T-helper 1 cell treated with Interleukin-12 subunit alpha and Interleukin-12 subunit beta and Interleukin-4 antibody, amounts not matched to agents 30 μg/mL and 1 μg/mL, for 36 hours (primary cell): ENCODE results near the gene WDR6.

Experiments used
- H3K27ac Mint-ChIP-seq: one replicate; pipeline ENCODE4 v1.8.0; 2021; ENCODE audit warnings: mild to moderate bottlenecking, mixed read lengths
- H3K27me3 Mint-ChIP-seq: one replicate; pipeline ENCODE4 v1.8.0; 2021; ENCODE audit warnings: low read depth, mixed read lengths
- H3K36me3 Mint-ChIP-seq: one replicate; pipeline ENCODE4 v1.8.0; 2021; ENCODE audit warnings: low read depth, mixed read lengths
- H3K4me1 Mint-ChIP-seq: one replicate; pipeline ENCODE4 v1.8.0; 2021; ENCODE audit warnings: low read depth, mixed read lengths
- H3K4me3 Mint-ChIP-seq: one replicate; pipeline ENCODE4 v1.8.0; 2021; ENCODE audit warnings: mild to moderate bottlenecking, moderate library complexity, mixed read lengths
- H3K9me3 Mint-ChIP-seq: one replicate; pipeline ENCODE4 v1.8.0; 2021; ENCODE audit warnings: mixed read lengths

Gene WDR6

GRCh38 chr3:49016414-49017228 lies 9.4 kb downstream of the WDR6 start:
- Mint-ChIP-seq H3K4me3 (no peak overlapping the region), H3K36me3 (peaks cover 20% of the 10 kb centered on the region), H3K27me3 (no peaks in the 10 kb centered on the region), H3K4me1 (peaks cover 17% of the 10 kb centered on the region), H3K27ac (no peak overlapping the region), H3K9me3 (no peaks in the 10 kb centered on the region)

- peak overlapping the region; percentile 91 for H3K4me3 Mint-ChIP-seq
- no peaks in the 10 kb centered on the region for H3K9me3 Mint-ChIP-seq
- peaks cover 16% of the 10 kb centered on the region for H3K36me3 Mint-ChIP-seq
- peak overlapping the region; percentile 67 for H3K27ac Mint-ChIP-seq
- H3K4me1 Mint-ChIP-seq, result peaks cover 14% of the 10 kb centered on the region
- no peaks in the 10 kb centered on the region for H3K27me3 Mint-ChIP-seq
Observed at GRCh38 chr3:49017229-49017970, 10.2 kb downstream of the WDR6 start.

GRCh38 chr3:49017971-49018706 lies 10.9 kb downstream of the WDR6 start, which contains the start of gene DALRD3:
Gene DALRD3, minus strand, starts transcription at chr3:49018580. Its CDS starts 16 bp downstream, at chr3:49018564.
- peaks cover 19% of the 10 kb centered on the region for H3K4me1 Mint-ChIP-seq
- H3K36me3 Mint-ChIP-seq, result peaks cover 22% of the 10 kb centered on the region
- peak within 1 kb of the TSS; percentile 95 for H3K27ac Mint-ChIP-seq

GRCh38 chr3:49018707-49019006 lies 11.5 kb downstream of the WDR6 start:
- H3K36me3 Mint-ChIP-seq, result peaks cover 24% of the 10 kb centered on the region

More at GRCh38 chr3:49017971-49018706, 10.9 kb downstream of the WDR6 start, which contains the start of gene DALRD3:
- no peaks in the 10 kb centered on the region for H3K9me3 Mint-ChIP-seq
- H3K27me3 Mint-ChIP-seq, result no peaks in the 10 kb centered on the region
- H3K4me3 Mint-ChIP-seq, result peak within 1 kb of the TSS; percentile 91

GRCh38 chr3:49019941-49020329 lies 12.7 kb downstream of the WDR6 start:
- H3K36me3 Mint-ChIP-seq, result peaks cover 29% of the 10 kb centered on the region
- no peaks in the 10 kb centered on the region for H3K9me3 Mint-ChIP-seq
- peak overlapping the region; percentile 95 for H3K27ac Mint-ChIP-seq
- peaks cover 25% of the 10 kb centered on the region for H3K4me1 Mint-ChIP-seq
- H3K27me3 Mint-ChIP-seq, result no peaks in the 10 kb centered on the region
- peak overlapping the region; percentile 91 for H3K4me3 Mint-ChIP-seq

More at GRCh38 chr3:49018707-49019006, 11.5 kb downstream of the WDR6 start:
- Mint-ChIP-seq H3K4me1 (peaks cover 22% of the 10 kb centered on the region), H3K27me3 (no peaks in the 10 kb centered on the region), H3K27ac (peak overlapping the region; percentile 87), H3K4me3 (peak overlapping the region; percentile 91), H3K9me3 (no peaks in the 10 kb centered on the region)

GRCh38 chr3:49020330-49021212 lies 13.4 kb downstream of the WDR6 start:
- Mint-ChIP-seq H3K4me3 (peak overlapping the region; percentile 91), H3K36me3 (peaks cover 28% of the 10 kb centered on the region), H3K27ac (peak overlapping the region; percentile 95), H3K4me1 (peaks cover 27% of the 10 kb centered on the region), H3K9me3 (no peaks in the 10 kb centered on the region), H3K27me3 (no peaks in the 10 kb centered on the region)

- Mint-ChIP-seq H3K27ac (peak overlapping the region; percentile 95), H3K36me3 (peaks cover 28% of the 10 kb centered on the region), H3K9me3 (no peaks in the 10 kb centered on the region), H3K4me3 (peak overlapping the region; percentile 91), H3K4me1 (peaks cover 30% of the 10 kb centered on the region), H3K27me3 (no peaks in the 10 kb centered on the region)
Observed at GRCh38 chr3:49021213-49021812, 14.1 kb downstream of the WDR6 start.

GRCh38 chr3:49021813-49022687 lies 14.9 kb downstream of the WDR6 start, which contains the start of gene NDUFAF3:
Gene NDUFAF3, plus strand, starts transcription at chr3:49022121. Its CDS starts 24 bp downstream, at chr3:49022145.
- peaks cover 28% of the 10 kb centered on the region for H3K36me3 Mint-ChIP-seq
- peaks cover 30% of the 10 kb centered on the region for H3K4me1 Mint-ChIP-seq
- H3K27me3 Mint-ChIP-seq, result no peaks in the 10 kb centered on the region
- peak within 1 kb of the TSS; percentile 94 for H3K4me3 Mint-ChIP-seq
- no peaks in the 10 kb centered on the region for H3K9me3 Mint-ChIP-seq
- peak within 1 kb of the TSS; percentile 98 for H3K27ac Mint-ChIP-seq

GRCh38 chr3:49022688-49023171 lies 15.5 kb downstream of the WDR6 start:
- peaks cover 32% of the 10 kb centered on the region for H3K4me1 Mint-ChIP-seq
- H3K27me3 Mint-ChIP-seq, result no peaks in the 10 kb centered on the region
- peak overlapping the region; percentile 94 for H3K4me3 Mint-ChIP-seq
- peaks cover 30% of the 10 kb centered on the region for H3K36me3 Mint-ChIP-seq
- H3K9me3 Mint-ChIP-seq, result no peaks in the 10 kb centered on the region
- H3K27ac Mint-ChIP-seq, result peak overlapping the region; percentile 98

GRCh38 chr3:49023775-49024174 lies 16.6 kb downstream of the WDR6 start:
- H3K9me3 Mint-ChIP-seq, result no peaks in the 10 kb centered on the region
- peaks cover 30% of the 10 kb centered on the region for H3K36me3 Mint-ChIP-seq
- H3K4me3 Mint-ChIP-seq, result peak overlapping the region; percentile 94
- no peaks in the 10 kb centered on the region for H3K27me3 Mint-ChIP-seq
- peaks cover 41% of the 10 kb centered on the region for H3K4me1 Mint-ChIP-seq
- H3K27ac Mint-ChIP-seq, result peak overlapping the region; percentile 31

- H3K9me3 Mint-ChIP-seq, result no peaks in the 10 kb centered on the region
- H3K4me3 Mint-ChIP-seq, result no peak overlapping the region
- peaks cover 35% of the 10 kb centered on the region for H3K36me3 Mint-ChIP-seq
- no peak overlapping the region for H3K27ac Mint-ChIP-seq
- H3K27me3 Mint-ChIP-seq, result no peaks in the 10 kb centered on the region
- peaks cover 44% of the 10 kb centered on the region for H3K4me1 Mint-ChIP-seq
Observed at GRCh38 chr3:49024449-49024848, 17.3 kb downstream of the WDR6 start.

- H3K4me3 Mint-ChIP-seq, result no peak overlapping the region
- H3K36me3 Mint-ChIP-seq, result peaks cover 37% of the 10 kb centered on the region
- H3K27me3 Mint-ChIP-seq, result no peaks in the 10 kb centered on the region
- H3K27ac Mint-ChIP-seq, result peak overlapping the region; percentile 20
- H3K4me1 Mint-ChIP-seq, result peaks cover 39% of the 10 kb centered on the region
- H3K9me3 Mint-ChIP-seq, result no peaks in the 10 kb centered on the region
Observed at GRCh38 chr3:49025005-49025792, 18.0 kb downstream of the WDR6 start.
